HG03354 (cell line): Measurements from ENCODE around the gene CFAP161.

ENCODE experiments used
- ATAC-seq: cut with Tn5 transposase; IDR thresholded peaks from one replicate; pipeline ENCODE4 v1.9.1; 2021; ENCODE audit warnings: mild to moderate bottlenecking; ENCODE audit not compliant: unreplicated experiment, poor library complexity, severe bottlenecking

CFAP161 gene

DNA sequence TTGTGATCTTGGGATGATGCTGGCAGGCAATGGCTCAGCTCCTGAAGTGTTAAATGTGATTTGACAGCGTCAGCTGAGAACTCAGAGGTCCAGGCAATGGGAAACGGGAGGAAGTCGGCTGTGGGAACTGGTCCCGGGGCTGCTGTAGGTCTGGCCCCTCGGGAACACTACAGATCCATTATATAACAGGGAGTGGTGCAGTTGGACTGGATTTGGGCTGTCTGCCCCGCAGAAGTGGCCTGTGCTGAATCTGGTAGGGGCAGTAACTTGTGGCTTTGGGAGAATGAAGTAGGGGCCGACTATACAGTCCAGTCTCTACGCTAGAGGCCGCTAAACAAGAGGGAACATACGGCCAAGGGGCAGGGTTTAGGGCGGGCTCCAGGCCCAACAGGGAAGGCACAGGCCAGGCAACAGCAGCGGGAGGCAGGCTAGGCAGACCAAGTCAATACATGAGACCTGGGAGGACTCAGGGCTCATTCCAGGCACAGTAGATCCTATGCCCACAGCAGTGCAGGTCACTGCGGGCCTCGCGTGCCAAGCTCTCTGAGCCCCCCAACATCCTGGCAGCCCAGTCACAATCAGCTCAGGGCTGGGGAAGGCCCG is 42.3 kb downstream of the CFAP161 start:
- ATAC-seq, result no peak

DNA sequence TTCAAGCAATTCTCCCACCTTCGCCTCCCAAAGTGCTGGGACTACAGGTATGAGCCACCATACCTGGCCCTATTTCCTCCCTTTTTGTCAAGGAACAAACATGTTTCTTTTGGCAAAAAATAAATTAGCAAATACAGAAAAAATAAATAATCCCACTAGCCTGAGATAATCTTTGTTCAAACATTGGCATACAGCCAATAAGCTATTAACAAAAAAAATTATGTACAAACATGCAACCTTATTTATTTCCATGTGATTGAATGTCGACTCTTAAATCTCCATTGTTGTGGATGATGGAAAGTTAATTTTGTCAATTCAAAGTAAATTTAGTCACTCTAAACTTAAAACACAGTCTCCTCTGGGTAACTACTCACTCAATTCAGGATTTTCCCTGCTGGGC is 44.3 kb downstream of the CFAP161 start:
- no peak for ATAC-seq

DNA sequence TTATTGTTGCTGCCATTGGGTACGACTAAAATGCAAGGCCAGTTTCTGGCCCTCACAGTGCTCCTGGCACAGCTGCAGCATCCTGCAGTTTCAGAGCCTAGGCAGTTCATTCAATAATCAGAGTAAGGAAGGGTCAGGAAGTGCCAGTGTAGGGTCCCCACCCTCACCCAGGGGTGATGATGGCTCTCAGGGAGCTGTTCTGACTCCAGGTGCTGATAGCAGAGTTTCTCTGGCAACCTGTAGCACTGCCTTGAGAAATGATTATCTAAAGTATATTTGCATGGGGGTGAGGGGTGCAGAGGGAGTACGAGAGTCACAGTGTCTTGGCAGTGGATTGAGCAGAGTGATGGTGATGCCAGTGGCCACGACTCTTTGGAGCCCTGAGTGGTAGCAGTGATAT is 47.1 kb downstream of the CFAP161 start:
- ATAC-seq, result no peak

DNA sequence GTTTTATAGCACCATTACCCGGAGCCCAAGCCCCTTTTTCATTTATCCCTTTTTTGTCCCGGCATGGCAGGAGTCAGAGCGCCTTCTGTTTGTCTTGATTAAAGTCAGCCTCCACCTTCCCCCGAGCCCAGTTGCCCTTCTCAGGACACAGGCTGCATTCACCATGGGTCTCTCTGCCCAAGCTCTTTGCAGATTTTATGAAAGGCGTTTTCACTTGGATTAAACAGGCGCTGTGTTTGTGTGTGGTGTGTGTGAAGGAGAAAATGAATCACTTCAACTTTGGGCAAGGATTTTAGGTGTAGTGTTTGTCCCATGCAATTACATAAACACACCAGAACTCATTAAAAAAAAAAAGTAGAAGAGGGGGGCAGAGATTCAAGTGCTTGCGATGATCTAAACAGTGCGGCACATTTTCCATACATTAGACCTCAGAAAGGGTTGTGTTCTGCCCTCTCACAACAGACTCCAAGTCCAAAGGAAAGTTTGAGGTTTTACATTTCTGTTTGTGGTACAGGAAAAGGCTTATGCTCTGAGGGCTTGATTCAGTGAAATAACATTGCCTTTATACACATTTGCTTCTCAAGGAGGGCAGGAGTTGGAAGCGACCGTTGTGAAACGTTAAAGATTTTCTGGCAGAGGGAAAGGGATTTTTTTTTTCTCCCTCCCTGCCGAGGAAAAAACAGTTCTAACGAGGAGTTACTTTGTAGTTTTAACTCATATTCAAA is 48.1 kb downstream of the CFAP161 start:
- ATAC-seq, result no peak

DNA sequence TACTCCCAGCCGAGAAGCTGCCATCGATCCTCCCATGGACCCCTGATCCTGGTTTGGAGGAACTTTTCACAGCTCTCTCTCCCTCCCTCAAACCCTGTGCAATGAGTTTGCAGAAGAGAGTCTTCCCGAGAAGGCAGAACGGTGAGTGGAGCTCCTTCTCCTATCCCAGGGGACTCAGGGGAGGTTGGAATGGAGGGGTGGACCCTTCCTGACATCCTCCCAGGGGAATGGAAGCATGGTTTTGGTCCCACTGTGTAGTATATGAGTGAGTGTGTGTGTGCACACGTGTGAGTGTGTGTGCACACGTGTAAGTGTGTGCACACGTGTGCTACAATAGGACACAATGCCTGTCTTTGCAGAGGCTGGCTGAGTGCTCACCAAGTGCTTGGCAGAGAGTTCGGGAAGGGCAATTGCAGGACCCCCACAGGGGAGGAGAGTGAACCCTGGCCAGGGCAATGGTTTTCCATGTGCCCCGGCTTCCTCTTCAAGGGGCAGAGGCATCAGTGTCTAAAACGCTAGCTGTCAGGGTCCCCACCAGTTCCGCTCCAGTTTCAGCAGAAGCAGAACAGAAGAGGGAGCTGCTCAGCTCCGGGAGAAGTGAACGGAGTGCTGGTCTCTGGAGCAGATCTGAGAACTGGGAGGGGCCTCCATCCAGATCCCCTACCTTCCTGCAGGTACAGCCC is 48.8 kb downstream of the CFAP161 start:
- ATAC-seq, result no peak

DNA sequence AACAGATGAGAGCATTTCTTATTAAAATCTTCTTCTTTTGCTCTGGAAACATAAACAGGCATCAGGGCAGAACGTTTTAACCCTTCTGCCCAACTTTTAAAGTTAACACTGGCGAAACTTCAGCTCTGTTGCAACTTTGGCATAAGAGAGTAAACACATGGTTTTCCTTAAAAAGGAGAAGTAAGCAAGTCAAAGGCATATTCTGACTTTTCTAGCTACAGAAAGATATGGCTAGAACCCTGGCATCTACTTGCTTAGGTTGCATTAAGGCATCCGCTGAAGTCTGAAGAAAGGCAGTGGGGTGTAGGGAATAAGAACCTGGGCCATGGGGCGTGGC is 49.3 kb downstream of the CFAP161 start:
- ATAC-seq, result no peak

DNA sequence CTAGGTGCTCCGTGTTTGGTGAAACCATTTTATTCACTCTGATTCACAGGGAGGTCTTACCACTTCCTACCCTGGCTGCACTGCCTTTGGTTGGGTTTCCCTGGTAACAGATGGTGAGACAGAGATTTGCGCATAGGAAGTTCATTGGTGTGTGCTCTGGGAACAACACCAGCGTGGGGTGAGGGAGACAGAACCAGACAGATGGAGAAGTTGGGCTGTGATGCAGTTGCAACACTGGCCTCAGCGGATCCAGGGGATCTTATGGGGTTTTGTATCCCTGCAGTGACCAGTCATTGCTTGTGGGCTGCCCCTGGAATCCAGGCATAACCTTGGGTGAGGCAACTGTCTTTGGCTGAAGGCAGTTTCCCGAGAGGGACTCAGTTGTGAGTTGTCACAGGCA is 50.1 kb downstream of the CFAP161 start:
- no peak for ATAC-seq

DNA sequence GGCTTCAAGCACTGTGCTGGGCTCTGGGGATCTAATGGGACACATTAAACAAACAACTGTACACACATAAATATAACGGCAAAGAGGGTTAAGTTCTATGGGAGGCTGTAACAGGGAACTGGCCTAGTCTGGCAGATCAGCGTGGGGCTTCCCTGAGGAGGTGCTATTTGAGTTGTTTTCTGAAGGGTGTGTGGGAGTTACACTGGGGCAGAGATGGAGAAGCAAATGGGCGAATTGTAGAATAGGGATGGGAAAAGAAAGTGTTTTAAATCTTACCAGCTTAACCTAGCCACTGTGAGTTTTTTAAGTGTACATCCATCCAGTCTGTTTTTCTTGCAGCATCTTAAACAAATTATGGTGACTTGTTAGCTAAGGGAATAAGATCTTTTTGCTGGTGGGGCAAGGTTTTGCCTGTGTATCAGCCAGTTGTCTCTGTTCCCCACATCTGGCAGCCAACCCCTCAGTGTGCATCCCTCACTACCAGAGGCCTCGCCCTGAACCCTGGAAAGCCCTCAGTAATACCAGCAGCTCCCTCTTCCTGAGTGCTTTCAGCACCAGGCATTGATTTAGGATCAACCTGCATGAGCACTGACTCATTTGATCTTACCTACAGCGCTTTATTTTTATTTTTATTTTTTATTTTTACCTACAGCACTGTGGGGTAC is 51.7 kb downstream of the CFAP161 start:
- no peak for ATAC-seq

DNA sequence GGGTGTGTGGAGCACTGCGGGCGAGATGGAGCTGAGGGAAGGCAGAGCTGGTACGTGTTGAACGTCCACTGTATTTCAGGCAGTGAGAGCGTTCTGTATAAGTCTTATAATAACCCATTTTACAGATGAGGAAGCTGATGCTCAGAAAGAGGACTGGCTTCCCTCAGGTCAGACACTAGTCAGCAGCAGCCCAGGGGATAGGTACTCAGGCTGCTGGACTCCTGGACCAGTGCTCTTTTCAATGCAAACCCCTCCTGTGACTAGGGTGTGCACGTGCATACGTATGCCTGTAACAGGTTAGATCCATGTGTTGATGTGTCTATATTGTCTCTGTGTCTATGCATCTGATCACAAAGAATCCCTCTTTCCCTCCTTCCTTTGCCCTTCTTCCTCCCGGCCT is 54.3 kb downstream of the CFAP161 start:
- no peak for ATAC-seq

DNA sequence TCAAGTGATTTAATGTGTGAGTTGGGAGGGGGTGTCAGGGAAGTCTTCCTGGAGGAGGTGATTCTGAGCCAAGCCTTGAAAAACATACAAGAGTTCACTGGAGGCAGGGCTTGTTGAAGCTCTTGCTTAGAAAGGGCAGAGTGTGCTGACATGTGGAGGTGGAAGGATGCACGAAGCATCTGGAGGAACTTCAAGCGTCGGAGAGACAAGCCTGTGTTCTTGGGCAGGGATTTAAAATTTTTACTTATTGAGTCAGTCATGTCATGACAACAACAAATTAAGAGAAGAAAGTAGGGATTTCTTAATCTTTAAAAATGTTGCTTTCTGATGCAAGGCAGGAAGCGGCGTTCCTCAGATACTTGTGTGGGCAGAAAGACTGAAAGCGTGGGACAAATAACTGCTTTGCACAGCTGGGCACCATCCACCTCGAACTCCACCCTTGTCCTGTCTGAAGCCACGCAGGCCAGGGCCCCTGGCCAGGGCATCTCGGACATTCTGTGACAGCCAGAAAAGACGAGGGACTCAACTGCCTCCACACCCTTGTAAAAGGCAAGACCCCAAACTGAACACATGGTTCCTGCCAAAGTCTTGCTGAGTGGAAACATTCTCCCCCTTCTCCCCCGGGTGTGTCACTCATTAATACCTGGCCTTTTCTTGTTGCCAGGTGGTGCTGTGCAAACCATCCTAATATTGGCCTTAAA is 55.7 kb downstream of the CFAP161 start:
- no peak for ATAC-seq

DNA sequence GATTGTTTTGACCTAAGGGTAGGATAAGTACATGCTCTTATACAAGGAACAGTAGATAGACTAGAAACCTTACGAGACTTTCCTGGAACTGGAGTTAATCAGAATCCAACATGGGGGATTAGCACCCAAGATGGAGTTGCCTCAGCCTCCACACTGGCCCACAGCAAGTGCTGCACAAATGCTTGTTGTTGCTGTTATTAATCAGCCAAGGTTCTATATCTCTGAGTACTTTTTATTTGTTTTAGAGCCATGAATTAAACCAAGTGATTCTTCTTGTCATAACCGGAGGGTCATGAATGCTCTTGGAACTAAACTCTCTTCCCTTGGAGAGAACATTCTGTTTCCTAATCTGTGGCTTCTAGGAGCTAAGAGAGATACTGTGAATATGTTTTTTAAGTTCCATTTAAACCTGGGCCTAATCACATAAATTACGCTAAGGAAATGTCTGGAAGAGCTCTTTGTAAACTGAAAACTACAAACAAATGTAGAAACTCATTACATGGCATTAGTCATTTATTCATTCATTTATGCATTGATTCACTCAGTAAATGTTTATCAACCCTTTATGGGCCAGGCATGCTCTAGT is 56.9 kb downstream of the CFAP161 start:
- no peak for ATAC-seq

DNA sequence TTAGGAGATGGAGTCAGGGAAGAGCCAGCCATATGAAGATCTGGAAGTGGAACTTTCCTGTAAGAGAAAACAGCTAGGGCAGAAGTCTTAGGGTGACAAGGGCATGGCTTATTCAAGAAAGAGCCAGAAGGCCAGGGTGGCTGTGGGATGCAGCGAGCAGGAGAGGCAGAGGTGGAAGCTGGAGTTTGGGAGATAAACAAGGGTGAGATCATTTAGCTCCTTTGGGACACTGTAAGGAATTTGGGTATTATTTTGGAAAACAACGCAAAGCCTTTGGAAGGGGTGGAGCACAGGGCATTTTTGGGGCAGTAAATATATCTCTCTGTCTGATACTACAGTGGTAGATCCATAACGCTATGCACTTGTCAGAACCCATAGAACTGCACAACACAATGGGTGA is 57.6 kb downstream of the CFAP161 start:
- no peak for ATAC-seq

DNA sequence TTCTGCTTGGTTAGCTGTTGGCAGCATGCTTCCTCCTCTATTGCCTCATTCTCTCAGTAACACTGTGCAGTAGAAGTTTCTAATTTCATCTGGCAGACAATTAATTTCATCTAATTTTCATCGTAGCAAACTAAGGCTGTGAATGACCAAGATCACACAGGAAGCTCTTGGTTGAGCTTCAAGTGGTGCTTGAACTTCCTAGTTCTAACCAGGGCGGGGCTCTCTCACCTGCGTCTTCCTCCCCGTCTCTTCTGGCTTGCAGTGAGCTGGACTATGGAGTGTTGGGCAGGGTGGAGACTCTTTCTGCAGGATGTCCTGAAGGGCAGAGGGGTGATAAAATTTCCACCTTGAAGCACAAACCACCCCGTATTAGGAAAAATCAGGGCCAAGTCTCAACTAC is 60.7 kb downstream of the CFAP161 start:
- no peak for ATAC-seq

DNA sequence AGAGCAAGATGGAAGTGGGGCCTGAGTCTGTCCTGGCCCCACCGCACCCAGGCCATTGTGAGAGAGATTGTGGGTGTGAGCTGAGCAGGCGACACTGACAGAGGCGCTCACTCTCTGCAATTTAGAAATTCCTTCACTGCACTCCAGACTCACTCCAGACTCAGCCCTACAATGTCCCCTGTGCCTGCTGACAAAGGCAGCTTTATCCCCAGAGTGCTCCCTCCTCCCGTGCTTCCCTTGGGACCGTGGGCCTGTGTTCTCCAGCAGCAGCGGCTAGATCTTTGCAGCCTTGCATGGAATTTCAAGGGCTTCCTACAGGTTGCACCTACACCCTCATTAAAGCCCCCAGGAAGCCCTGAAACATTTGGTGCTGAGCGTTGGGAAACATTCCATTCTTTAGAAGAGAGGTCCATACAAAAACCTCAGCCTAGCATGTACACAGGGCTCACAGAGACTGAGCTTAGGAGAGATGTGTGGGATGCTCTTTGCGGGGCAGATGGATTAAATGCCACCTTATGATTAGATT is 61.3 kb downstream of the CFAP161 start:
- no peak for ATAC-seq

DNA sequence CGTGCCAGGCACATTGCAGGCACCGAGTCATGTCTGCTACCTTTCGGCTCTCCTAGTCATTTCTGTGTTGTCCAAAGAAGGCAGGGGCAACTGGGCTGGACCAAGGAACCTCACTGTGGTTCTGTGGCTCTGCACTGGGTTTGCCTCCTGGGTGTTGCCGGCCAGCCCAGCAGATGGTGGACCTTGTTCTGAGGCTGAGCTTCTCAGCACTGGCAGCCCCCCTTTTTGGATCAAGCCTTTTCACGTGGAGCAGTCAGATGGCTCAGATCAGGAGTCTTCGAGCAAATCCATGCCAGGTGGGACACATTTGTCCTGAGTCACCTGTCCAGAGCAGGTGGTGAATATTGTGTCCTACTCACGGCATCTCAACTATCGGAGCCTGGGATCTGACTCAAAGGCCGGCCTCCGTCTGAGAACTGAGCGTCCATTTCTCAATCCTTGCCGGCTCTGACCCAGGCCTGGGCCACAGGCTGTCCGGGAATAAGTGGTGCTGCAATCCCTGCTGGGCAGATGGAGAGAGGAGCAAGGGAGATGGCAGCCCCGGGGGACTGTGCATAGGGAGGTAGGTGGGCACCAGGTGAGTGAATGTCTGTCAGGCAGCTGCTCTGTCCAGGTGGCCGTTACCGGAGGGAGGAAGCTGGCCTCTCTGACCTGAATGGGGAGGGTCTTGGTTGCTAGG is 62.6 kb downstream of the CFAP161 start, which contains the start of gene IL16:
TSS of gene IL16 (plus strand) at position 304 of the 679 bp plus-strand sequence. CDS start 28,521 bp downstream, outside the sequence.
- ATAC-seq, result no peak

DNA sequence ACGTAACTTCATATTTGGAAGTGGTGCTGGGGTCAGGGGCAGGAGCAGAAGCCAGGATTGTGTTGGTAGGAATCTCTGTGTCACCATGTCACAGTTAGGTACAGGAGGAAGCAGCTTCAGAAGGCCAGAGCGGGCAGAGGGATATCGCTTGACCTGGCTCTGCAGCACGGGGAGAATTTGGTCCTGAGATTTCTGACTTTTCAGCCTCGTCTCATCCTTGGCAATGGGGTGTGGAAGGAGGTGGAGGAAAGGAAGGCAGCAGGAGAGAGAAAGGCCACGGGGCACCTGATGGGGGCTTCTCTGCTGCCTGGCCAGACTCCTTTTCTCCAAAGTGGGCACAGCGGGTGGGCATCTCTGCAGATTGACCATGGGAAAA is 63.2 kb downstream of the CFAP161 start:
- ATAC-seq, result no peak

DNA sequence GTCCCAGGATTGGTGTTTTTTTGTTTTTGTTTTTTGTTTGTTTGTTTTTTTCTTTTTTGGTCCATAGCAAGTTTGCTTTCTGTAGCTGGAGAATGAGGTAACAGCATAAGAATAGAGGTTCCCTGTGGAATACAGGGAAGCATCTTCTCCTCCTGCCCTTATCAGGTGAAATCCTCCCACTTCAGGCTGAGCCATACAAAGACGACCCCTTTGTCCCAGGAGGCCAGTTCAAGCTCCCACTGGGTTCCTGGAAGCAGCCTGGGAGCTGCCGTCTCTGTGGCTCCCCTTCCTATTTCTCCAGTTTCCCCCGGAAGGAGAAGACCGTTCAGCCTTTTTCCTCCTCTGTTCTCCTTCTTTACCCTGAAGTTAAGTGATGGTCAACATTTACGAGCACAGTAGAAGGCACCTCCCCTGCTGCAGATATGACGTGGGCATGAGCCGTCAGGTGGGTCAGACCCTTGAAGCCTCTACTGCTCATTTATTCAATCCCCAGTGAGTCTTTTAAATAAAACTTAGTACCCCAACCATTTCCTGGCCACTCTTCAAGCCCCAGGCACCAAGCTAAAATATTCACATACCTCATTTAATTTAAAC is 63.7 kb downstream of the CFAP161 start:
- no peak for ATAC-seq
